Smooth muscle cell (in vitro differentiated cells): ENCODE data around the gene SERPINB4. TPM values are rescaled to one million over a fixed set of nuclear protein-coding genes. Genes with fewer than 3 reads are reported as not detected.

Source experiments
- DNase-seq: peaks from one replicate; lab custom pipeline; 2025; ENCODE audit not compliant: unreplicated experiment; lab: John Stamatoyannopoulos, UW
- H2AFZ ChIP-seq: fragments of 200-600 bp; sonication (generic); 2 replicates; pipeline ENCODE4 v1.6.0; 2016; ENCODE audit warnings: antibody characterized with exemption, low read depth, mild to moderate bottlenecking
- H3F3A ChIP-seq: fragments of 200-600 bp; sonication (generic); 2 replicates; pipeline ENCODE4 v1.6.0; 2017; ENCODE audit warnings: antibody characterized with exemption, low read depth
- H3K27ac ChIP-seq: fragments of 200-600 bp; sonication (generic); 2 replicates; pipeline ENCODE4 v1.5.1; 2016; ENCODE audit warnings: low read depth, mild to moderate bottlenecking
- H3K27me3 ChIP-seq: fragments of 200-600 bp; sonication (generic); 2 replicates; pipeline ENCODE4 v1.6.1; 2016; ENCODE audit warnings: low read depth, mild to moderate bottlenecking
- H3K36me3 ChIP-seq: fragments of 200-600 bp; sonication (generic); 2 replicates; pipeline ENCODE4 v1.5.1; 2016; ENCODE audit warnings: low read depth
- H3K4me1 ChIP-seq: fragments of 200-600 bp; sonication (generic); 2 replicates; pipeline ENCODE4 v1.5.1; 2016; ENCODE audit warnings: low read depth
- H3K4me2 ChIP-seq: fragments of 200-600 bp; sonication (generic); 2 replicates; pipeline ENCODE4 v1.6.0; 2016; ENCODE audit warnings: mild to moderate bottlenecking
- H3K4me3 ChIP-seq: fragments of 200-600 bp; sonication (generic); 2 replicates; pipeline ENCODE4 v1.5.1; 2016; ENCODE audit warnings: mild to moderate bottlenecking
- H3K79me2 ChIP-seq: fragments of 200-600 bp; sonication (generic); 2 replicates; pipeline ENCODE4 v1.6.0; 2016; ENCODE audit warnings: low read depth, mild to moderate bottlenecking
- H3K9ac ChIP-seq: fragments of 200-600 bp; sonication (generic); 2 replicates; pipeline ENCODE4 v1.6.0; 2016; ENCODE audit warnings: low read depth
- H3K9me3 ChIP-seq: fragments of 200-600 bp; sonication (generic); replicated peaks from 2 replicates; pipeline ENCODE4 v1.5.1; 2016; ENCODE audit warnings: low read depth
- H4K20me1 ChIP-seq: fragments of 200-600 bp; sonication (generic); 2 replicates; pipeline ENCODE4 v1.6.0; 2016; ENCODE audit warnings: low read depth
- CTCF ChIP-seq: fragments of 200-600 bp; sonication (generic); IDR thresholded peaks from 2 replicates; pipeline ENCODE4 v1.5.1; 2017; ENCODE audit warnings: borderline replicate concordance, mild to moderate bottlenecking, antibody characterized with exemption; ENCODE audit not compliant: insufficient read depth, poor library complexity, severe bottlenecking
- WGBS: methylation state at CpG from one replicate; pipeline ENCODE4 v1.1.7; 2016; ENCODE audit warnings: low lambda C conversion rate; 5-methylcytosine and 5-hydroxymethylcytosine counted together
- polyA plus RNA-seq: library from polyadenylated mRNA; unstranded; fragments of >200 nt; fragmentation: Nextera tagmentation; extraction: Ambion mirVana; gene quantifications from 2 replicates; pipeline ENCODE4 v1.2.1, GENCODE V29; 2016
- total RNA-seq: library from RNA; depleted of rRNA; stranded (reverse); fragments of >200 nt; gene quantifications from 2 replicates; pipeline ENCODE4 v1.2.3, GENCODE V29; 2014

SERPINB4 gene
- total and polyA plus RNA-seq, 2 experiments from 2014 or later = 1.7 to 11.1 TPM

- TF ChIP-seq CTCF = no peak
- H4K20me1 ChIP-seq = no peaks in the 10 kb centered on the region
- DNase-seq = no peak
- no peak overlapping the region for H3K4me3 ChIP-seq
- no peak overlapping the region for H3K9ac ChIP-seq
- no peaks in the 10 kb centered on the region for H3K79me2 ChIP-seq
- H3K4me2 ChIP-seq = no peak overlapping the region
- H3K9me3 ChIP-seq = no peaks in the 10 kb centered on the region
- peak overlapping the region; percentile 25 for H3K27ac ChIP-seq
- no peaks in the 10 kb centered on the region for H3F3A ChIP-seq
- H2AFZ ChIP-seq = no peak overlapping the region
- H3K27me3 ChIP-seq = no peaks in the 10 kb centered on the region
- H3K36me3 ChIP-seq = no peaks in the 10 kb centered on the region
- no peaks in the 10 kb centered on the region for H3K4me1 ChIP-seq
- 93% methylated on average over 2 of the region's 2 CpGs for WGBS
Observed at GRCh38 chr18:63617915-63618234, 26.2 kb downstream of the SERPINB4 start.

- Histone ChIP-seq H3K27ac (peak overlapping the region; percentile 17), H3K9ac (no peak overlapping the region), H3K27me3 (no peaks in the 10 kb centered on the region), H3K4me1 (no peaks in the 10 kb centered on the region), H3K4me3 (no peak overlapping the region), H2AFZ (no peak overlapping the region), H3K9me3 (no peaks in the 10 kb centered on the region), H3F3A (no peaks in the 10 kb centered on the region), H3K79me2 (no peaks in the 10 kb centered on the region), H3K36me3 (no peaks in the 10 kb centered on the region), H4K20me1 (no peaks in the 10 kb centered on the region), H3K4me2 (no peak overlapping the region)
- no peak for DNase-seq
- WGBS = 26% methylated on average over 3 of the region's 3 CpGs
- TF ChIP-seq CTCF = no peak
Observed at GRCh38 chr18:63617049-63617914, 26.8 kb downstream of the SERPINB4 start.

GRCh38 chr18:63613420-63613819 lies 30.6 kb downstream of the SERPINB4 start:
- Histone ChIP-seq H3K4me2 (no peak overlapping the region), H3K9me3 (no peaks in the 10 kb centered on the region), H3K27ac (no peak overlapping the region), H3F3A (no peaks in the 10 kb centered on the region), H3K4me1 (no peaks in the 10 kb centered on the region), H3K4me3 (no peak overlapping the region), H3K79me2 (no peaks in the 10 kb centered on the region), H3K36me3 (no peaks in the 10 kb centered on the region), H2AFZ (no peak overlapping the region), H3K9ac (no peak overlapping the region), H4K20me1 (no peaks in the 10 kb centered on the region), H3K27me3 (no peaks in the 10 kb centered on the region)
- no peak for TF ChIP-seq CTCF
- no peak for DNase-seq
- WGBS = 96% methylated on average over 4 of the region's 4 CpGs

- no peak for TF ChIP-seq CTCF
- Histone ChIP-seq H3F3A (no peaks in the 10 kb centered on the region), H3K9ac (no peak overlapping the region), H4K20me1 (no peaks in the 10 kb centered on the region), H3K36me3 (no peaks in the 10 kb centered on the region), H3K79me2 (no peaks in the 10 kb centered on the region), H3K4me2 (no peak overlapping the region), H2AFZ (no peak overlapping the region), H3K4me3 (no peak overlapping the region), H3K4me1 (no peaks in the 10 kb centered on the region), H3K9me3 (no peaks in the 10 kb centered on the region), H3K27ac (no peak overlapping the region), H3K27me3 (no peaks in the 10 kb centered on the region)
- DNase-seq = no peak
- WGBS = 90% methylated on average over 3 of the region's 3 CpGs
Observed at GRCh38 chr18:63606526-63606925, 37.5 kb downstream of the SERPINB4 start.
